SK-N-SH (cell line): ENCODE measurements around the gene KNG1. TPM values are rescaled to one million over a fixed set of nuclear protein-coding genes. Genes with fewer than 3 reads are reported as not detected.
"Not testable (repeated sequence)": the region's sequence is repeated elsewhere in the genome, so short reads cannot be mapped to it uniquely, and the experiment has no call there.

Source experiments
- CTCF ChIA-PET: fragments of 300-600, 350-600 bp; formaldehyde crosslinking; extraction: SDS; loops from one replicate; lab custom pipeline; 2021; lab: Yijun Ruan, JAX
- POLR2A ChIA-PET: fragments of 350-600 bp; sonication (Branson Sonifier 250); formaldehyde crosslinking; extraction: SDS; loops from one replicate; lab custom pipeline; 2020; ENCODE audit warnings: antibody characterized with exemption, inconsistent platforms; lab: Yijun Ruan, JAX
- DNase-seq: peaks from one replicate; pipeline ENCODE4 v3.0.0; 2012
- H2AFZ ChIP-seq: fragments of 200-600 bp; sonication (generic); 2 replicates; pipeline ENCODE4 v1.8.1; 2016; ENCODE audit warnings: antibody characterized with exemption, mild to moderate bottlenecking, low read depth
- H3F3A ChIP-seq: fragments of 200-600 bp; sonication (generic); replicated peaks from 2 replicates; pipeline ENCODE3; 2016; ENCODE audit warnings: antibody characterized with exemption, mild to moderate bottlenecking; ENCODE audit not compliant: insufficient read depth
- H3K27ac ChIP-seq, 2 experiments: fragments of 200-500 bp in 1 of 2; fragments of 200-600 bp in 1 of 2; sonication (Bioruptor generic) in 1 of 2; sonication (generic), shearing (Covaris generic) in 1 of 2; 2 replicates each; pipeline versions ENCODE4 v1.5.1 to v1.6.1; 2014 to 2016; ENCODE audit warnings: low read depth in 2 of 2, inconsistent platforms in 1 of 2, low read length in 1 of 2, mild to moderate bottlenecking in 1 of 2, mixed read lengths in 1 of 2
- H3K27me3 ChIP-seq: fragments of 200-600 bp; sonication (generic), shearing (Covaris generic); 2 replicates; pipeline ENCODE4 v1.6.1; 2016; ENCODE audit warnings: mixed run types; ENCODE audit not compliant: insufficient read depth
- H3K36me3 ChIP-seq, 2 experiments: fragments of 200-500 bp in 1 of 2; fragments of 200-600 bp in 1 of 2; sonication (Bioruptor generic) in 1 of 2; sonication (generic) in 1 of 2; replicated peaks in 1 of 2; 2 replicates each; pipeline versions ENCODE3 to v1.5.1; 2014 to 2016; ENCODE audit warnings: low read length in 1 of 2, mild to moderate bottlenecking in 1 of 2; ENCODE audit not compliant: insufficient read depth in 2 of 2, control insufficient read depth in 1 of 2
- H3K4me1 ChIP-seq, 2 experiments: fragments of 200-500 bp in 1 of 2; fragments of 200-600 bp in 1 of 2; sonication (Bioruptor generic) in 1 of 2; sonication (generic), shearing (Covaris generic) in 1 of 2; 2 replicates each; pipeline versions ENCODE4 v1.5.1 to v1.6.1; 2014 to 2016; ENCODE audit warnings: low read depth in 1 of 2, low read length in 1 of 2, mixed run types in 1 of 2; ENCODE audit not compliant: insufficient read depth in 2 of 2, control insufficient read depth in 1 of 2
- H3K4me2 ChIP-seq: fragments of 200-600 bp; sonication (generic), shearing (Covaris generic); 2 replicates; pipeline ENCODE4 v1.6.1; 2017; ENCODE audit warnings: mixed run types
- H3K4me3 ChIP-seq, 2 experiments: fragments of 200-500 bp in 1 of 2; fragments of 200-600 bp in 1 of 2; sonication (Bioruptor generic) in 1 of 2; sonication (generic), shearing (Covaris generic) in 1 of 2; 2 replicates each; pipeline versions ENCODE4 v1.5.1 to v1.8.1; 2014 to 2016; ENCODE audit warnings: low read depth in 2 of 2, inconsistent platforms in 1 of 2, low read length in 1 of 2, mild to moderate bottlenecking in 1 of 2, mixed read lengths in 1 of 2, moderate library complexity in 1 of 2
- H3K79me2 ChIP-seq: fragments of 200-600 bp; sonication (generic); 2 replicates; pipeline ENCODE4 v1.8.1; 2017; ENCODE audit warnings: mild to moderate bottlenecking; ENCODE audit not compliant: insufficient read depth
- H3K9ac ChIP-seq: fragments of 200-600 bp; sonication (generic); 2 replicates; pipeline ENCODE4 v1.6.1; 2017; ENCODE audit warnings: mixed run types
- H3K9me2 ChIP-seq: fragments of 200-600 bp; sonication (generic); 2 replicates; pipeline ENCODE4 v1.6.1; 2017; ENCODE audit warnings: mixed run types
- H3K9me3 ChIP-seq: fragments of 200-600 bp; sonication (generic); 2 replicates; pipeline ENCODE4 v1.6.1; 2017; ENCODE audit warnings: mixed run types, mild to moderate bottlenecking, moderate library complexity
- H4K20me1 ChIP-seq: fragments of 200-600 bp; sonication (generic); 2 replicates; pipeline ENCODE4 v1.6.1; 2017; ENCODE audit warnings: mild to moderate bottlenecking, mixed run types; ENCODE audit not compliant: insufficient read depth
- CHD2 ChIP-seq: fragments of 150-350 bp; IDR thresholded peaks from 2 replicates; pipeline ENCODE4 v1.6.1; 2018; ENCODE audit warnings: low read length; ENCODE audit not compliant: partially characterized antibody
- EP300 ChIP-seq, 2 experiments: IDR thresholded peaks; 2 replicates each; pipeline versions ENCODE4 v1.4.0 to v1.6.1; 2012; ENCODE audit warnings: borderline replicate concordance in 1 of 2, low read depth in 1 of 2, low read length in 1 of 2
- EZH2phosphoT487 ChIP-seq: fragments of 200-600 bp; sonication (generic); IDR thresholded peaks from 2 replicates; pipeline ENCODE4 v1.6.1; 2017; ENCODE audit warnings: low read depth, mixed run types, mild to moderate bottlenecking, antibody characterized with exemption, moderate library complexity, borderline replicate concordance
- FOSL2 ChIP-seq: IDR thresholded peaks from 2 replicates; pipeline ENCODE4 v1.4.0; 2012; ENCODE audit warnings: low read depth, mild to moderate bottlenecking, moderate library complexity, borderline replicate concordance
- FOXJ3 ChIP-seq: sonication (generic); formaldehyde crosslinking; IDR thresholded peaks from 2 replicates; pipeline ENCODE4 v1.5.1; 2020; ENCODE audit warnings: mild to moderate bottlenecking, missing genetic modification reagents
- FOXM1 ChIP-seq: IDR thresholded peaks from 2 replicates; pipeline ENCODE4 v1.4.0; 2012; ENCODE audit warnings: low read depth, mild to moderate bottlenecking
- GABPA ChIP-seq: IDR thresholded peaks from 2 replicates; pipeline ENCODE4 v1.4.0; 2012; ENCODE audit warnings: low read depth, mild to moderate bottlenecking
- MXI1 ChIP-seq: IDR thresholded peaks from 2 replicates; pipeline ENCODE4 v1.6.1; 2012; ENCODE audit warnings: mild to moderate bottlenecking, low read depth, low read length, improper control_type of control experiment
- NFIC ChIP-seq: IDR thresholded peaks from 2 replicates; pipeline ENCODE4 v1.4.0; 2012; ENCODE audit warnings: borderline replicate concordance
- POLR2AphosphoS5 ChIP-seq: IDR thresholded peaks from 2 replicates; pipeline ENCODE4 v1.6.1; 2012; ENCODE audit warnings: low read depth, low read length
- RCOR1 ChIP-seq: fragments of 150-350 bp; IDR thresholded peaks from 2 replicates; pipeline ENCODE4 v1.6.1; 2017; ENCODE audit warnings: antibody characterized with exemption, low read length
- TCF12 ChIP-seq: IDR thresholded peaks from 2 replicates; pipeline ENCODE4 v1.4.0; 2012
- ZBTB33 ChIP-seq: IDR thresholded peaks from 2 replicates; pipeline ENCODE4 v1.4.0; 2012; ENCODE audit warnings: low read depth, borderline replicate concordance
- WGBS: methylation state at CpG from one replicate; pipeline ENCODE4 v1.1.6; 2017; ENCODE audit warnings: low lambda C conversion rate; 5-methylcytosine and 5-hydroxymethylcytosine counted together
- polyA plus RNA-seq, 3 experiments: library from polyadenylated mRNA; depleted of rRNA; stranded (reverse); fragments of >200 nt; gene quantifications; 2 replicates each; pipeline ENCODE4 v1.2.3, GENCODE V29; 2012
- TF ChIP-seq, protein P1 (sequence below): fragments of 150-350 bp; IDR thresholded peaks from 2 replicates; pipeline ENCODE4 v1.6.1; 2016; ENCODE audit warnings: mild to moderate bottlenecking, low read depth, low read length
- TF ChIP-seq, protein P2 (sequence below): IDR thresholded peaks from 2 replicates; pipeline ENCODE4 v1.4.0; 2012; ENCODE audit warnings: low read depth, borderline replicate concordance
- TF ChIP-seq, protein P3 (sequence below): IDR thresholded peaks from 2 replicates; pipeline ENCODE4; 2012

KNG1 gene
- polyA plus RNA-seq, 1 of the 3 experiments (the other 2 are of a cell fraction): not detected

GRCh38 chr3:186683979-186684378 is 33.2 kb upstream of the KNG1 start:
- no peak for DNase-seq
- no peaks in the 10 kb centered on the region for H4K20me1 ChIP-seq
- H3F3A ChIP-seq: no peaks in the 10 kb centered on the region
- no peaks in the 10 kb centered on the region for H3K9me3 ChIP-seq
- 13% methylated on average over 3 of the region's 3 CpGs for WGBS
- no peaks in the 10 kb centered on the region for H3K4me1 ChIP-seq
- H3K27me3 ChIP-seq: no peaks in the 10 kb centered on the region; the same call in 1 of the 2 replicates
- no peaks in the 10 kb centered on the region for H3K9me2 ChIP-seq
- no peak overlapping the region for H3K9ac ChIP-seq
- H3K27ac ChIP-seq: no peak overlapping the region
- H2AFZ ChIP-seq: no peak overlapping the region
- no peak overlapping the region for H3K4me2 ChIP-seq
- TF ChIP-seq, protein P1, sequence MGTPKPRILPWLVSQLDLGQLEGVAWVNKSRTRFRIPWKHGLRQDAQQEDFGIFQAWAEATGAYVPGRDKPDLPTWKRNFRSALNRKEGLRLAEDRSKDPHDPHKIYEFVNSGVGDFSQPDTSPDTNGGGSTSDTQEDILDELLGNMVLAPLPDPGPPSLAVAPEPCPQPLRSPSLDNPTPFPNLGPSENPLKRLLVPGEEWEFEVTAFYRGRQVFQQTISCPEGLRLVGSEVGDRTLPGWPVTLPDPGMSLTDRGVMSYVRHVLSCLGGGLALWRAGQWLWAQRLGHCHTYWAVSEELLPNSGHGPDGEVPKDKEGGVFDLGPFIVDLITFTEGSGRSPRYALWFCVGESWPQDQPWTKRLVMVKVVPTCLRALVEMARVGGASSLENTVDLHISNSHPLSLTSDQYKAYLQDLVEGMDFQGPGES: no peak
- no peak for TF ChIP-seq EP300 (IDR thresholded peaks at IDR 0.05; ENCODE audit: borderline replicate concordance in 1 of 2, low read depth in 1 of 2, low read length in 1 of 2)
- TF ChIP-seq GABPA: no peak
- no peak for TF ChIP-seq EZH2phosphoT487
- no peak for TF ChIP-seq ZBTB33
- no peak for TF ChIP-seq POLR2AphosphoS5
- TF ChIP-seq NFIC: no peak
- no peak for TF ChIP-seq CHD2
- no peak for TF ChIP-seq FOXM1
- TF ChIP-seq, protein P2, sequence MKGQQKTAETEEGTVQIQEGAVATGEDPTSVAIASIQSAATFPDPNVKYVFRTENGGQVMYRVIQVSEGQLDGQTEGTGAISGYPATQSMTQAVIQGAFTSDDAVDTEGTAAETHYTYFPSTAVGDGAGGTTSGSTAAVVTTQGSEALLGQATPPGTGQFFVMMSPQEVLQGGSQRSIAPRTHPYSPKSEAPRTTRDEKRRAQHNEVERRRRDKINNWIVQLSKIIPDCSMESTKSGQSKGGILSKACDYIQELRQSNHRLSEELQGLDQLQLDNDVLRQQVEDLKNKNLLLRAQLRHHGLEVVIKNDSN: no peak
- no peak for TF ChIP-seq MXI1
- no peak for TF ChIP-seq RCOR1
- TF ChIP-seq, protein P3, sequence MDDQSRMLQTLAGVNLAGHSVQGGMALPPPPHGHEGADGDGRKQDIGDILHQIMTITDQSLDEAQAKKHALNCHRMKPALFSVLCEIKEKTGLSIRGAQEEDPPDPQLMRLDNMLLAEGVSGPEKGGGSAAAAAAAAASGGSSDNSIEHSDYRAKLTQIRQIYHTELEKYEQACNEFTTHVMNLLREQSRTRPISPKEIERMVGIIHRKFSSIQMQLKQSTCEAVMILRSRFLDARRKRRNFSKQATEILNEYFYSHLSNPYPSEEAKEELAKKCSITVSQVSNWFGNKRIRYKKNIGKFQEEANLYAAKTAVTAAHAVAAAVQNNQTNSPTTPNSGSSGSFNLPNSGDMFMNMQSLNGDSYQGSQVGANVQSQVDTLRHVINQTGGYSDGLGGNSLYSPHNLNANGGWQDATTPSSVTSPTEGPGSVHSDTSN: no peak
- TF ChIP-seq FOSL2: no peak
- TF ChIP-seq TCF12: no peak
- TF ChIP-seq FOXJ3 (CRISPR knock-in tag): no peak
- no peak overlapping the region for H3K4me3 ChIP-seq
- POLR2A ChIA-PET: no interaction called here
- no peaks in the 10 kb centered on the region for H3K36me3 ChIP-seq
- CTCF ChIA-PET: no interaction called here
- no peaks in the 10 kb centered on the region for H3K79me2 ChIP-seq

GRCh38 chr3:186686475-186686874 is 30.7 kb upstream of the KNG1 start:
- H3F3A ChIP-seq, H4K20me1 ChIP-seq, H2AFZ ChIP-seq, H3K9me3 ChIP-seq, POLR2A ChIA-PET, H3K9me2 ChIP-seq, H3K79me2 ChIP-seq, H3K4me1 ChIP-seq, H3K9ac ChIP-seq, H3K4me3 ChIP-seq, H3K36me3 ChIP-seq, H3K27me3 ChIP-seq, CTCF ChIA-PET, H3K27ac ChIP-seq, DNase-seq, H3K4me2 ChIP-seq: not testable (repeated sequence)
- WGBS: 46% methylated on average over 2 of the region's 2 CpGs
